Astrocyte (in vitro differentiated cells and primary cell): ENCODE results near the gene COL26A1. TPM values are rescaled to one million over a fixed set of nuclear protein-coding genes. Genes with fewer than 3 reads are reported as not detected.

ENCODE experiments used
- DNase-seq: peaks from one replicate; pipeline ENCODE4 v3.0.0-alpha.2; 2010; ENCODE audit warnings: low read depth
- FAIRE-seq: peaks from 2 replicates; lab custom pipeline; 2011; peaks lifted over from hg19 to GRCh38; lab: Jason Lieb, UNC
- H2AFZ ChIP-seq: 2 replicates; pipeline ENCODE4 v1.6.0; 2012; ENCODE audit warnings: low read depth, low read length, inconsistent platforms
- H3K27ac ChIP-seq: 2 replicates; pipeline ENCODE4 v1.5.1; 2011; ENCODE audit warnings: low read depth, low read length, inconsistent platforms
- H3K27me3 ChIP-seq: 2 replicates; pipeline ENCODE4 v1.6.0; 2011; ENCODE audit warnings: low read length, inconsistent platforms; ENCODE audit not compliant: insufficient read depth
- H3K36me3 ChIP-seq: 2 replicates; pipeline ENCODE4 v1.5.1; 2011; ENCODE audit warnings: low read length, inconsistent platforms; ENCODE audit not compliant: insufficient read depth
- H3K4me1 ChIP-seq: 2 replicates; pipeline ENCODE4 v1.5.1; 2011; ENCODE audit warnings: low read length, inconsistent platforms; ENCODE audit not compliant: insufficient read depth
- H3K4me2 ChIP-seq: 2 replicates; pipeline ENCODE4 v1.6.0; 2012; ENCODE audit warnings: low read length, inconsistent platforms
- H3K4me3 ChIP-seq: 2 replicates; pipeline ENCODE4 v1.5.1; 2011; ENCODE audit warnings: low read depth, mild to moderate bottlenecking, low read length, inconsistent platforms; ENCODE audit not compliant: insufficient read depth
- H3K79me2 ChIP-seq: 2 replicates; pipeline ENCODE4 v1.6.0; 2012; ENCODE audit warnings: mild to moderate bottlenecking, low read length, inconsistent platforms; ENCODE audit not compliant: insufficient read depth
- H3K9ac ChIP-seq: 2 replicates; pipeline ENCODE4 v1.6.0; 2012; ENCODE audit warnings: mild to moderate bottlenecking, low read length, inconsistent platforms
- H3K9me3 ChIP-seq: 2 replicates; pipeline ENCODE4 v1.5.1; 2012; ENCODE audit warnings: low read depth, mild to moderate bottlenecking, low read length, inconsistent platforms; ENCODE audit not compliant: insufficient read depth
- H4K20me1 ChIP-seq: 2 replicates; pipeline ENCODE4 v1.6.0; 2012; ENCODE audit warnings: low read length, inconsistent platforms; ENCODE audit not compliant: insufficient read depth
- H3K27ac Mint-ChIP-seq: one replicate; pipeline ENCODE4 v1.8.0; 2021; ENCODE audit warnings: mild to moderate bottlenecking, mixed read lengths; ENCODE audit not compliant: unreplicated experiment
- H3K27me3 Mint-ChIP-seq: one replicate; pipeline ENCODE4 v1.8.0; 2021; ENCODE audit warnings: low read depth, mixed read lengths; ENCODE audit not compliant: unreplicated experiment
- H3K36me3 Mint-ChIP-seq: one replicate; pipeline ENCODE4 v1.8.0; 2021; ENCODE audit warnings: low read depth, mixed read lengths; ENCODE audit not compliant: unreplicated experiment
- H3K4me1 Mint-ChIP-seq: one replicate; pipeline ENCODE4 v1.8.0; 2021; ENCODE audit warnings: low read depth, mixed read lengths; ENCODE audit not compliant: unreplicated experiment
- H3K4me3 Mint-ChIP-seq: one replicate; pipeline ENCODE4 v1.8.0; 2021; ENCODE audit warnings: mild to moderate bottlenecking, moderate library complexity, mixed read lengths; ENCODE audit not compliant: unreplicated experiment
- H3K9me3 Mint-ChIP-seq: one replicate; pipeline ENCODE4 v1.8.0; 2021; ENCODE audit warnings: mild to moderate bottlenecking, mixed read lengths; ENCODE audit not compliant: unreplicated experiment
- EZH2 ChIP-seq: IDR thresholded peaks from 2 replicates; pipeline ENCODE4 v1.6.1; 2012; ENCODE audit warnings: mild to moderate bottlenecking, low read length, inconsistent platforms; ENCODE audit not compliant: insufficient read depth
- total RNA-seq: library from RNA; stranded (reverse); gene quantifications from 2 replicates; pipeline ENCODE4 v1.2.1, GENCODE V29; 2021
- TF ChIP-seq, protein P1 (sequence below): IDR thresholded peaks from 2 replicates; pipeline ENCODE4 v1.5.1; 2011; ENCODE audit warnings: low read depth, mild to moderate bottlenecking, inconsistent platforms, low read length, moderate library complexity; ENCODE audit not compliant: insufficient read depth

COL26A1 gene
- total RNA-seq, 1 donor from 2014 or later, result 7.1 TPM

DNA sequence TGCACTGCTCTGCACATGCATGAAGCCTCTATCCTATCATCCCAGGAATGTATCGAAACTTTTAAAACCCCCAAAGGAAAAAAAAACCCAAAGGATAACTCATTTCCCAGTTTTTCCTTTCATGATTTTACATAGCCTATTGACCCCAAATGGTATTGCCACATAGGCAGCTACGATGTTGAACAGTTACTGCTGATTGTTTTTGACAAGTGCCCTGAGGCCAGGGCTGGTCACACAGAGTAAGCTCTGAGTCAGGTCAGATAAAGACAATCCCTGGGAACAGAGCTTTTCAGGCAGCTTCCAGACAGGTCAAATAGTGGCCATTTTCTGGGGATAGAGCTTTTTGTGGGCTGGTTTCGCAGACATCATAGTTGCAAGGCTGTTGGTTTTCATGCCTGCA, 214.3 kb downstream of the COL26A1 start:
- FAIRE-seq, result no peak
- no peaks in the 10 kb centered on the region for H4K20me1 ChIP-seq
- H3K9me3 Mint-ChIP-seq, result no peaks in the 10 kb centered on the region
- no peak overlapping the region for H3K4me3 Mint-ChIP-seq
- H3K4me2 ChIP-seq, result no peak overlapping the region
- DNase-seq, result no peak
- peaks cover 2% of the 10 kb centered on the region for H3K27me3 Mint-ChIP-seq
- H3K4me1 Mint-ChIP-seq, result peaks cover 13% of the 10 kb centered on the region
- TF ChIP-seq EZH2, result no peak
- TF ChIP-seq, protein P1, sequence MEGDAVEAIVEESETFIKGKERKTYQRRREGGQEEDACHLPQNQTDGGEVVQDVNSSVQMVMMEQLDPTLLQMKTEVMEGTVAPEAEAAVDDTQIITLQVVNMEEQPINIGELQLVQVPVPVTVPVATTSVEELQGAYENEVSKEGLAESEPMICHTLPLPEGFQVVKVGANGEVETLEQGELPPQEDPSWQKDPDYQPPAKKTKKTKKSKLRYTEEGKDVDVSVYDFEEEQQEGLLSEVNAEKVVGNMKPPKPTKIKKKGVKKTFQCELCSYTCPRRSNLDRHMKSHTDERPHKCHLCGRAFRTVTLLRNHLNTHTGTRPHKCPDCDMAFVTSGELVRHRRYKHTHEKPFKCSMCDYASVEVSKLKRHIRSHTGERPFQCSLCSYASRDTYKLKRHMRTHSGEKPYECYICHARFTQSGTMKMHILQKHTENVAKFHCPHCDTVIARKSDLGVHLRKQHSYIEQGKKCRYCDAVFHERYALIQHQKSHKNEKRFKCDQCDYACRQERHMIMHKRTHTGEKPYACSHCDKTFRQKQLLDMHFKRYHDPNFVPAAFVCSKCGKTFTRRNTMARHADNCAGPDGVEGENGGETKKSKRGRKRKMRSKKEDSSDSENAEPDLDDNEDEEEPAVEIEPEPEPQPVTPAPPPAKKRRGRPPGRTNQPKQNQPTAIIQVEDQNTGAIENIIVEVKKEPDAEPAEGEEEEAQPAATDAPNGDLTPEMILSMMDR, result no peak
- H3K4me1 ChIP-seq, result no peaks in the 10 kb centered on the region
- peaks cover 4% of the 10 kb centered on the region for H3K27me3 ChIP-seq
- no peak overlapping the region for H2AFZ ChIP-seq
- no peaks in the 10 kb centered on the region for H3K9me3 ChIP-seq
- H3K9ac ChIP-seq, result no peak overlapping the region
- H3K4me3 ChIP-seq, result no peak overlapping the region
- no peaks in the 10 kb centered on the region for H3K36me3 ChIP-seq
- H3K27ac ChIP-seq, result no peak overlapping the region
- H3K79me2 ChIP-seq, result no peaks in the 10 kb centered on the region
- peaks cover 2% of the 10 kb centered on the region for H3K36me3 Mint-ChIP-seq
- no peak overlapping the region for H3K27ac Mint-ChIP-seq

DNA sequence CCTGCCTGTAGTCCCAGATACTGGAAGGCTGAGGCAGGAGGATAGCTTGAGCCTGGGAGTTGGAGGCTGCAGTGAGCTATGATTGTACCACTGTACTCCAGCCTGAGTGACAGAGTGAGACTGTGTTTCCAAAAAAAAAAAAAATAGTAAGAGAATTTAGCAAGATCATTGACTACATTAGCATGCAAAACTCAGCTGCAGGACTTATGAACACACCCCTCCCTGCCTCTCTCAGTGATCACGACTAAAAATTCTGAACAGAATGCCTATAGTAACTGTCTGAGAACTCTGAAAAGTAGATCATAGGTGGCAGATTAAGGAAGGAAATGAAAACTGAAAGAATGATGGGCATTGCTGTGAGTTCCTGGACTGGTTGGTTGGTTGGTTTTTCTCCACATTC, 215.9 kb downstream of the COL26A1 start:
- H2AFZ ChIP-seq, result no peak overlapping the region
- TF ChIP-seq, protein P1, result no peak
- TF ChIP-seq EZH2, result no peak
- peaks cover 4% of the 10 kb centered on the region for H3K27me3 ChIP-seq
- H3K36me3 ChIP-seq, result no peaks in the 10 kb centered on the region
- no peaks in the 10 kb centered on the region for H3K9me3 ChIP-seq
- no peak overlapping the region for H3K27ac Mint-ChIP-seq
- no peak for DNase-seq
- no peak overlapping the region for H3K4me3 ChIP-seq
- H3K4me2 ChIP-seq, result no peak overlapping the region
- H3K9me3 Mint-ChIP-seq, result peaks cover 7% of the 10 kb centered on the region
- no peaks in the 10 kb centered on the region for H4K20me1 ChIP-seq
- no peak overlapping the region for H3K4me3 Mint-ChIP-seq
- FAIRE-seq, result no peak
- H3K4me1 Mint-ChIP-seq, result peaks cover 13% of the 10 kb centered on the region
- H3K36me3 Mint-ChIP-seq, result peaks cover 4% of the 10 kb centered on the region
- H3K79me2 ChIP-seq, result no peaks in the 10 kb centered on the region
- peaks cover 9% of the 10 kb centered on the region for H3K27me3 Mint-ChIP-seq
- no peaks in the 10 kb centered on the region for H3K4me1 ChIP-seq
- no peak overlapping the region for H3K27ac ChIP-seq
- H3K9ac ChIP-seq, result no peak overlapping the region

DNA sequence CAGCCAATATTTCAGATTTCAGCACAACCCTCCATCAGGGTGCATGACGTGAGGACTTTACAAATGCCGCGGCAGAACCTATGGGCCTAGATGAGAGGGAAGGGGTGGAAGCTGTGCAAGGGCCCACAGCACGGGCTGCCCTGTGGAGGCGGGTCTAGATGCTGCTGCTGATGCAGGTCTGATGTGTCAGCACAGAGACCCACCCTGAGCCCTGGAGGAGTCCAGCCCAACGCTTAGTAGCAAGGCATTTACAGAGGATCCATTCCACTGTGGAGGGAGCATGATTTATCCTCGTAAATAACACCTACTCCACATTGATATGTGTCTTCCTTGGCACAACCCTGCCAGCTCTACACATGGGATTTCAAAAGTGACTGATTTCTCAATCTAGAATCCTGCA, 217.9 kb downstream of the COL26A1 start:
- no peaks in the 10 kb centered on the region for H3K79me2 ChIP-seq
- peaks cover 4% of the 10 kb centered on the region for H3K36me3 Mint-ChIP-seq
- H3K27me3 Mint-ChIP-seq, result peaks cover 14% of the 10 kb centered on the region
- H3K9me3 ChIP-seq, result no peaks in the 10 kb centered on the region
- H3K4me2 ChIP-seq, result no peak overlapping the region
- no peaks in the 10 kb centered on the region for H4K20me1 ChIP-seq
- no peak overlapping the region for H3K4me3 Mint-ChIP-seq
- DNase-seq (no peak), FAIRE-seq (no peak)
- no peak overlapping the region for H3K4me3 ChIP-seq
- no peak overlapping the region for H3K27ac ChIP-seq
- peaks cover 4% of the 10 kb centered on the region for H3K27me3 ChIP-seq
- no peaks in the 10 kb centered on the region for H3K36me3 ChIP-seq
- H3K4me1 ChIP-seq, result no peaks in the 10 kb centered on the region
- H2AFZ ChIP-seq, result no peak overlapping the region
- no peak overlapping the region for H3K27ac Mint-ChIP-seq
- no peak for TF ChIP-seq EZH2
- TF ChIP-seq, protein P1, result no peak
- peaks cover 8% of the 10 kb centered on the region for H3K9me3 Mint-ChIP-seq
- H3K9ac ChIP-seq, result no peak overlapping the region
- H3K4me1 Mint-ChIP-seq, result peaks cover 7% of the 10 kb centered on the region
